ENCODE results near the gene COL5A3. TPM values are rescaled to one million over a fixed set of nuclear protein-coding genes. Genes with fewer than 3 reads are reported as not detected.

The COL5A3 gene
- total and polyA plus RNA-seq, 2 of the 13 experiments (the other 11 are each of a cell fraction or from before 2014, with no cell fraction given): 0.02 TPM; not detected in 1

- TF ChIP-seq ZNF597 (CRISPR knock-in tag; IDR thresholded peaks at IDR 0.05): no peak
- peak; percentile 76; the same call in 1 of the 2 replicates for TF ChIP-seq ZBTB3 (CRISPR knock-in tag; IDR thresholded peaks at IDR 0.05; ENCODE audit: borderline replicate concordance, low read depth)
- no peak for TF ChIP-seq MAF1 (CRISPR knock-in tag; IDR thresholded peaks at IDR 0.05; ENCODE audit: borderline replicate concordance)
- 0 out of 2 replicates have a peak, but pooled peaks have one; percentile 71 for TF ChIP-seq TEAD2 (CRISPR knock-in tag; IDR thresholded peaks at IDR 0.05)
- no peak for TF ChIP-seq RFX3 (CRISPR knock-in tag; IDR thresholded peaks at IDR 0.05)
- TF ChIP-seq PCBP1 (IDR thresholded peaks at IDR 0.05; ENCODE audit: borderline replicate concordance, low read depth, low read length): no peak
- TF ChIP-seq AHR (CRISPR knock-in tag; IDR thresholded peaks at IDR 0.05): 0 out of 2 replicates have a peak, but pooled peaks have one; percentile 55
- peak; percentile 58; the same call in 1 of the 2 replicates for TF ChIP-seq BHLHE40 (IDR thresholded peaks at IDR 0.05; ENCODE audit: low read length)
- no peak for TF ChIP-seq JUNB (CRISPR knock-in tag; IDR thresholded peaks at IDR 0.05; ENCODE audit: borderline replicate concordance)
- 0 out of 2 replicates have a peak, but pooled peaks have one; percentile 73 for TF ChIP-seq KLF9 (CRISPR knock-in tag; IDR thresholded peaks at IDR 0.05; ENCODE audit: low read depth)
- no peak for TF ChIP-seq KLF13 (CRISPR knock-in tag; IDR thresholded peaks at IDR 0.05)
- TF ChIP-seq SMYD3 (CRISPR knock-in tag; IDR thresholded peaks at IDR 0.05): no peak
- TF ChIP-seq ZNF530 (CRISPR knock-in tag; IDR thresholded peaks at IDR 0.05; ENCODE audit: low read depth): no peak
- TF ChIP-seq NCOA2 (CRISPR knock-in tag; IDR thresholded peaks at IDR 0.05): peak; percentile 69
- no peak for TF ChIP-seq SP2 (CRISPR knock-in tag; IDR thresholded peaks at IDR 0.05)
- TF ChIP-seq KLF15 (CRISPR knock-in tag; IDR thresholded peaks at IDR 0.05; ENCODE audit: borderline replicate concordance): peak; percentile 66; the same call in 1 of the 2 replicates
- TF ChIP-seq NFATC3 (CRISPR knock-in tag; IDR thresholded peaks at IDR 0.05): no peak
- TF ChIP-seq HCFC1 (IDR thresholded peaks at IDR 0.05; ENCODE audit: low read depth, low read length): 0 out of 2 replicates have a peak, but pooled peaks have one; percentile 31
- TF ChIP-seq ZNF33B (CRISPR knock-in tag; IDR thresholded peaks at IDR 0.05): 0 out of 2 replicates have a peak, but pooled peaks have one; percentile 48
- TF ChIP-seq ZNF775 (CRISPR knock-in tag; IDR thresholded peaks at IDR 0.05; ENCODE audit: borderline replicate concordance): no peak
- peak; percentile 86 for TF ChIP-seq SKI (IDR thresholded peaks at IDR 0.05; ENCODE audit: partially characterized antibody)
- peak; percentile 64; the same call in 1 of the 2 replicates for TF ChIP-seq ARNT2 (CRISPR knock-in tag; IDR thresholded peaks at IDR 0.05; ENCODE audit: low read depth)
- TF ChIP-seq ZNF142 (CRISPR knock-in tag; IDR thresholded peaks at IDR 0.05): peak; percentile 96
- peak; percentile 81 for TF ChIP-seq YY1 (IDR thresholded peaks at IDR 0.05; ENCODE audit: insufficient read depth, insufficient replicate concordance, low read depth, low read length)
Observed at GRCh38 chr19:10027158-10027997, 17.1 kb upstream of the COL5A3 start (continued).
